CD8-positive, alpha-beta memory T cell (primary cell): ENCODE measurements around the gene KRT36. TPM values are rescaled to one million over a fixed set of nuclear protein-coding genes. Genes with fewer than 3 reads are reported as not detected.

Experiments
- CTCF ChIA-PET: fragments of 350-600 bp; sonication (Branson Sonifier 250); formaldehyde crosslinking; loops from one replicate; lab custom pipeline; 2021; ENCODE audit warnings: antibody characterized with exemption; lab: Charles Lee
- POLR2A ChIA-PET: fragments of 350-600 bp; sonication (Branson Sonifier 250); formaldehyde crosslinking; loops from one replicate; lab custom pipeline; 2021; ENCODE audit warnings: antibody characterized with exemption; lab: Charles Lee
- DNase-seq, 5 donors: peaks; one replicate each; pipeline versions ENCODE4 v3.0.0 to v3.0.0-alpha.2; 2020 to 2022; ENCODE audit warnings: mixed read lengths in 1 of 5
- H3K27ac ChIP-seq: one replicate; pipeline ENCODE4 v1.7.0; 2013; ENCODE audit warnings: low read depth, mild to moderate bottlenecking, low read length, moderate library complexity
- H3K27me3 ChIP-seq: 2 replicates; pipeline ENCODE4 v1.7.0; 2013; ENCODE audit warnings: low read length, mild to moderate bottlenecking; ENCODE audit not compliant: insufficient read depth, poor library complexity, severe bottlenecking
- H3K36me3 ChIP-seq: 2 replicates; pipeline ENCODE4 v1.7.0; 2013; ENCODE audit warnings: mild to moderate bottlenecking, low read length, moderate library complexity; ENCODE audit not compliant: insufficient read depth
- H3K4me1 ChIP-seq: 2 replicates; pipeline ENCODE4 v1.7.0; 2013; ENCODE audit warnings: mild to moderate bottlenecking, low read length, moderate library complexity; ENCODE audit not compliant: insufficient read depth
- H3K4me3 ChIP-seq: 2 replicates; pipeline ENCODE4 v1.7.0; 2013; ENCODE audit warnings: mild to moderate bottlenecking, low read length
- H3K9me3 ChIP-seq: 2 replicates; pipeline ENCODE4 v1.7.0; 2013; ENCODE audit warnings: mild to moderate bottlenecking, low read length
- H3K27ac Mint-ChIP-seq, 8 donors: one replicate each; pipeline ENCODE4 v1.8.0; 2020 to 2021; ENCODE audit warnings: mixed read lengths in 8 of 8, mild to moderate bottlenecking in 6 of 8, inconsistent platforms in 3 of 8, moderate library complexity in 3 of 8
- H3K27me3 Mint-ChIP-seq, 2 donors: one replicate each; pipeline ENCODE4 v1.8.0; 2020 to 2021; ENCODE audit warnings: mixed read lengths in 2 of 2, mild to moderate bottlenecking in 1 of 2, moderate library complexity in 1 of 2
- H3K36me3 Mint-ChIP-seq, 3 donors: one replicate each; pipeline ENCODE4 v1.8.0; 2020 to 2021; ENCODE audit warnings: mixed read lengths in 3 of 3, inconsistent platforms in 1 of 3, mild to moderate bottlenecking in 1 of 3
- H3K4me1 Mint-ChIP-seq, 3 donors: one replicate each; pipeline ENCODE4 v1.8.0; 2020 to 2021; ENCODE audit warnings: mixed read lengths in 3 of 3, inconsistent platforms in 1 of 3, mild to moderate bottlenecking in 1 of 3
- H3K4me3 Mint-ChIP-seq, 7 donors: one replicate each; pipeline ENCODE4 v1.8.0; 2020 to 2021; ENCODE audit warnings: mixed read lengths in 7 of 7, mild to moderate bottlenecking in 6 of 7, moderate library complexity in 4 of 7, inconsistent platforms in 2 of 7
- H3K9me3 Mint-ChIP-seq, 5 donors: one replicate each; pipeline ENCODE4 v1.8.0; 2020 to 2022; ENCODE audit warnings: mixed read lengths in 5 of 5, mild to moderate bottlenecking in 3 of 5, moderate library complexity in 2 of 5, inconsistent platforms in 1 of 5
- polyA plus RNA-seq: library from polyadenylated mRNA; unstranded; fragments of 300-500 nt; fragmentation: Illumina TruSeq; gene quantifications from one replicate; pipeline ENCODE4 v1.2.3, GENCODE V29; 2021
- total RNA-seq, 2 experiments: library from RNA; stranded (reverse); gene quantifications; one replicate each; pipeline ENCODE4 v1.2.3, GENCODE V29; 2021

KRT36 gene
- total and polyA plus RNA-seq, 3 experiments from 2014 or later, result not detected

DNA sequence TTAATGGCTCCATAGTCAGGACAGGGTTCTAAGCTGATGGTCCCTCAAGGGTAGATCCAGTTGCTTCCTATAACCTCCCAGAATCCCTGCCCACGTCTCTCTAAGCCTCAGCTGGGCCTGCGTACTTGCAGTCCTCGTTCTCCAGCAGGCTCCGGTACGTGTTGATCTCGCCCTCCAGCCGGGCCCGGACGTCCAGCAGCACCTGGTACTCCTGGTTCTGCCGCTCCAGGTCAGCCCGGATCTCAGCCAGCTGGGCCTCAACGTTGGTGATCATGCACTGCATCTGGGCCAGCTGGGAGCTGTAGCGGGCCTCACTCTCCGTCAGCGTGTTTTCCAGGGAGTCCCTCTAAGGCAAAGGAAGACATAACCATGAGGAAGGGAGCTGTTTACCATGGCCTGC is 27.0 kb downstream of the KRT36 start:
- ChIA-PET POLR2A (no interaction called here), CTCF (interaction anchor here (0.6 kb wide), 1 partner anchor 372 kb away, joined by 3 read pairs; no protein-coding TSS in a partner anchor)
- H3K4me3 ChIP-seq, result no peak overlapping the region
- no peaks in the 10 kb centered on the region for H3K36me3 ChIP-seq
- no peaks in the 10 kb centered on the region for H3K4me1 ChIP-seq
- H3K9me3 ChIP-seq, result no peaks in the 10 kb centered on the region
- H3K36me3 Mint-ChIP-seq, result no peaks in the 10 kb centered on the region
- H3K27ac Mint-ChIP-seq, result no peak overlapping the region
- no peak overlapping the region for H3K4me3 Mint-ChIP-seq
- H3K27me3 Mint-ChIP-seq, result peaks cover 27 to 37% of the 10 kb centered on the region in 2 donors
- no peak for DNase-seq
- H3K27me3 ChIP-seq, result no peaks in the 10 kb centered on the region
- no peaks in the 10 kb centered on the region for H3K4me1 Mint-ChIP-seq
- peaks cover 0 to 2% (median 0%) of the 10 kb centered on the region in 5 donors for H3K9me3 Mint-ChIP-seq
- no peak overlapping the region for H3K27ac ChIP-seq

DNA sequence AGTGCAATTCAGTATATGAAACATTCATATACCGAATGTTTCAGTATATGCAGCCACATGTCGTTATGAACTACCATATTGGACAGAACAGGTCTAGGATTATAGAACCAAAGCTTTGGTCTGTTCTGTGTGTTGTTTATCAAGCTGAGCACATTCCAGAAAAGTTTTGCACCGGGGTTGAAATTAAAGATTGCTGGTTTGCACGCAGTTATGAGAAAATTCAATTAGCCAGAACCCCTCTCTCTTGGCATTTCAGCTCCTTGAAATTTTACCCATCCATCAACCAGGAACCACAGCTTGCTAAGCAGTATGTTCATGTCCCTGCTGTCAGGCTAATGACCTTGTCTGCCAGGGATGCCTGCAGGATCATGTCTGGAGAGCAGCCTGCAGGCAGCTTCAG is 32.0 kb downstream of the KRT36 start:
- ChIA-PET CTCF (no interaction called here), POLR2A (no interaction called here)
- H3K27me3 Mint-ChIP-seq, result peaks cover 12 to 15% of the 10 kb centered on the region in 2 donors
- H3K9me3 Mint-ChIP-seq, result no peaks in the 10 kb centered on the region
- H3K4me3 Mint-ChIP-seq, result no peak overlapping the region
- H3K36me3 ChIP-seq, result no peaks in the 10 kb centered on the region
- H3K4me1 ChIP-seq, result no peaks in the 10 kb centered on the region
- no peaks in the 10 kb centered on the region for H3K9me3 ChIP-seq
- H3K4me3 ChIP-seq, result no peak overlapping the region
- H3K4me1 Mint-ChIP-seq, result no peaks in the 10 kb centered on the region
- no peak overlapping the region for H3K27ac ChIP-seq
- peak overlapping the region in 1 of 8 donors; percentile 15 for H3K27ac Mint-ChIP-seq
- no peaks in the 10 kb centered on the region for H3K27me3 ChIP-seq
- DNase-seq, result no peak
- H3K36me3 Mint-ChIP-seq, result no peaks in the 10 kb centered on the region

DNA sequence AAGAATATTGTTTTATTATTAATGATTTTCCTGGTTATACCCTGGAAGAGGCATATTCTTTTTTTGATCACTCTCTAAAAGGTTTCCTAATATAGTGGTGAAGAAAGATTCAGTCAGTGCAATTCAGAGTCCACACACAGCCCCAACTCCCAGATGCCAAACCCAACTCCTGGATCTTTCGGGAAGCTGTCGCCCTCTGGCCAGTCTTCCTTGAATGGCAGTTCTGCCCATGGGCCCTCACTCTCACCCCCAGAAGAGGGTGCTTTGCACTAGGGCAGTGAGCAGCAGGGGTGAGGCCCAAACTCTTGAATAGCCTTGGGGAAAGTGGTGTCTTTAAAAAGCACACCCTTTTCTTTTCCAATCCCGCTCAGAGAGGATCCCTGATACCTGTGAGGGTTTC is 33.5 kb downstream of the KRT36 start:
- Mint-ChIP-seq H3K27me3 (peaks cover 12 to 19% of the 10 kb centered on the region in 2 donors), H3K4me1 (no peaks in the 10 kb centered on the region), H3K27ac (no peak overlapping the region), H3K36me3 (no peaks in the 10 kb centered on the region), H3K9me3 (no peaks in the 10 kb centered on the region), H3K4me3 (no peak overlapping the region)
- no peaks in the 10 kb centered on the region for H3K27me3 ChIP-seq
- H3K4me1 ChIP-seq, result no peaks in the 10 kb centered on the region
- H3K9me3 ChIP-seq, result no peaks in the 10 kb centered on the region
- H3K4me3 ChIP-seq, result no peak overlapping the region
- no peak overlapping the region for H3K27ac ChIP-seq
- ChIA-PET CTCF (no interaction called here), POLR2A (no interaction called here)
- DNase-seq, result no peak
- no peaks in the 10 kb centered on the region for H3K36me3 ChIP-seq

DNA sequence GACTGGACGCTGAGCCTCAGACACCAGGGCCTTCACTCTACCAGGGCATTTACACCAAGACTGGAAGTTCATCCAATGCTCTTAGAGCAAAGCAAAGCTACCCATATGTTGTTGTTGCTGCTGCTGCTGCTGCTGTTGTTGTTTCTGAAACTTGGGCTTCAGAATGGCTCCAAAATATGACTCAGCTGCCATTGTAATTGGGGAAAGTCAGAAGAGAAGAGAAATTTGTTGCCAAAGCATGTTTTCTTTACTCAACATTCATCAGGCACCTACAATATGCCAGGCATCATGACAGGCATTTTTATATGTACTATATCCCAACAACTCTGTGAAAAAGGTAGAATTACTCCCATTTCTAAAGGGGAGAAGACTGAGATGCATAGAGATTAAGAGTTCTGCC is 34.5 kb downstream of the KRT36 start:
- no peak overlapping the region for H3K27ac ChIP-seq
- POLR2A ChIA-PET, result no interaction called here
- no peaks in the 10 kb centered on the region for H3K36me3 ChIP-seq
- no peaks in the 10 kb centered on the region for H3K27me3 ChIP-seq
- peaks cover 7 to 23% of the 10 kb centered on the region in 2 donors for H3K27me3 Mint-ChIP-seq
- H3K4me3 Mint-ChIP-seq, result no peak overlapping the region
- no peaks in the 10 kb centered on the region for H3K36me3 Mint-ChIP-seq
- no peaks in the 10 kb centered on the region for H3K4me1 ChIP-seq
- H3K4me1 Mint-ChIP-seq, result no peaks in the 10 kb centered on the region
- no peak for DNase-seq
- H3K9me3 ChIP-seq, result no peaks in the 10 kb centered on the region
- peak overlapping the region in 1 of 8 donors; percentile 52 for H3K27ac Mint-ChIP-seq
- H3K9me3 Mint-ChIP-seq, result no peaks in the 10 kb centered on the region
- CTCF ChIA-PET, result no interaction called here
- H3K4me3 ChIP-seq, result no peak overlapping the region

DNA sequence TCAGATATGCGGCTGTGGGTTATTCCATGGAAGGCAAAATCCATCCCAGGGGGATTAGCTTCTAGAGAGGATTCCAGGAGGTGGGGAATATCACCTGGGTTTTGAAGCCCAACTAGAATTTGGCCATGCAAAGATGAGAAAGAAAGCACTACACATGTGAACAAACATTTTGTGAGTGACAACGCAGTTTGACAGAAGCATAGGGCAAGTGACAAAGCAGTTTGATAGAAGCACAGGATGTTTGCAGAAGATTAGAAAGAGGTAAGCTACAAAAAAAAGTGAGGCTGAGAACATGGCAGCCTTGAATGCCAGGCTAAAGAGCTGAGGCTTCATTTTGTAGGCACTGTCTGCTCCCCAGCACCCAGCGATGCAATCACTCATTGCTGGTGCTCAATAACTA is 36.6 kb downstream of the KRT36 start:
- DNase-seq, result no peak
- Mint-ChIP-seq H3K4me3 (no peak overlapping the region), H3K4me1 (no peaks in the 10 kb centered on the region), H3K27me3 (peaks cover 6 to 25% of the 10 kb centered on the region in 2 donors), H3K36me3 (no peaks in the 10 kb centered on the region), H3K27ac (no peak overlapping the region), H3K9me3 (no peaks in the 10 kb centered on the region)
- Histone ChIP-seq H3K27me3 (no peaks in the 10 kb centered on the region), H3K4me3 (no peak overlapping the region), H3K9me3 (no peaks in the 10 kb centered on the region), H3K36me3 (no peaks in the 10 kb centered on the region), H3K27ac (no peak overlapping the region), H3K4me1 (no peaks in the 10 kb centered on the region)
- ChIA-PET CTCF (no interaction called here), POLR2A (no interaction called here)

GRCh38 chr17:41452281-41452680 is 37.4 kb downstream of the KRT36 start:
- no peaks in the 10 kb centered on the region for H3K36me3 Mint-ChIP-seq

GRCh38 chr17:41451154-41451728 is 38.5 kb downstream of the KRT36 start:
- Mint-ChIP-seq H3K4me1 (no peaks in the 10 kb centered on the region), H3K27me3 (peaks cover 10 to 30% of the 10 kb centered on the region in 2 donors), H3K27ac (no peak overlapping the region), H3K36me3 (no peaks in the 10 kb centered on the region), H3K9me3 (no peaks in the 10 kb centered on the region), H3K4me3 (no peak overlapping the region)
- H3K27ac ChIP-seq, result no peak overlapping the region
- H3K9me3 ChIP-seq, result no peaks in the 10 kb centered on the region
- no peak for DNase-seq
- H3K4me1 ChIP-seq, result no peaks in the 10 kb centered on the region
- no peaks in the 10 kb centered on the region for H3K27me3 ChIP-seq
- ChIA-PET CTCF (no interaction called here), POLR2A (no interaction called here)
- no peak overlapping the region for H3K4me3 ChIP-seq
- no peaks in the 10 kb centered on the region for H3K36me3 ChIP-seq

More at GRCh38 chr17:41452281-41452680, 37.4 kb downstream of the KRT36 start:
- Mint-ChIP-seq H3K27ac (peak overlapping the region in 1 of 8 donors; percentile 22), H3K4me3 (no peak overlapping the region), H3K27me3 (peaks cover 7 to 26% of the 10 kb centered on the region in 2 donors), H3K4me1 (no peaks in the 10 kb centered on the region), H3K9me3 (no peaks in the 10 kb centered on the region)
- DNase-seq, result no peak
- no peaks in the 10 kb centered on the region for H3K4me1 ChIP-seq
- H3K9me3 ChIP-seq, result no peaks in the 10 kb centered on the region
- H3K27me3 ChIP-seq, result no peaks in the 10 kb centered on the region
- CTCF ChIA-PET, result no interaction called here
- POLR2A ChIA-PET, result interaction anchor here (0.7 kb wide), 1 partner anchor 11 kb away, joined by 3 read pairs; no protein-coding TSS in a partner anchor
- no peak overlapping the region for H3K27ac ChIP-seq
- H3K4me3 ChIP-seq, result no peak overlapping the region
- H3K36me3 ChIP-seq, result no peaks in the 10 kb centered on the region

DNA sequence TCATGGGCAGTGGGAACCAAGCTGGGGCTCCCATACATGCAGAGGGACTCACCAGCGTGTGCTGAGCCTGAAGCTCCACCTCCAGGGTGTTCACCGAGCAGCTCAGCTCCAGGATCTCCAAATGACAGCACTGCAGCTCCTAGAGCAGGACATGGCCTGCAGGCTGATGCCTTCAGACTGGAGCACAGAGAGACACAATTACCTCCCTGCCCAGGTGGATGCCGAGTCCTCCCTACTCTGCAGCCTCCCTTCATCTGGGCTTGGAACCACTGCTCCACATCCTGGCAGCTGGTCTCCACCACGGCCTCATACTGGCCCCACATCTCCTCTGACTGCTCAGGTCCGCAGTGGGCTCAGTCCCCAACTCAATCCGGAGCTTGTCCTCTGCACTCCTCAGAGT is 40.7 kb downstream of the KRT36 start:
- Mint-ChIP-seq H3K4me1 (no peaks in the 10 kb centered on the region), H3K4me3 (no peak overlapping the region), H3K9me3 (no peaks in the 10 kb centered on the region), H3K27me3 (peaks cover 13 to 40% of the 10 kb centered on the region in 2 donors), H3K27ac (no peak overlapping the region), H3K36me3 (no peaks in the 10 kb centered on the region)
- CTCF ChIA-PET, result no interaction called here
- no peak overlapping the region for H3K27ac ChIP-seq
- H3K9me3 ChIP-seq, result no peaks in the 10 kb centered on the region
- no peaks in the 10 kb centered on the region for H3K27me3 ChIP-seq
- no peak overlapping the region for H3K4me3 ChIP-seq
- no peaks in the 10 kb centered on the region for H3K36me3 ChIP-seq
- DNase-seq, result no peak
- POLR2A ChIA-PET, result no interaction called here
- H3K4me1 ChIP-seq, result no peaks in the 10 kb centered on the region
